Eye (tissue), 1 donor: ENCODE measurements around the gene C2orf66.

Experiments
- DNase-seq: peaks from one replicate; pipeline ENCODE4 v3.0.0-alpha.2; 2015

Gene C2orf66

GRCh38 chr2:196758474-196759377 is 50.4 kb downstream of the C2orf66 start:
- DNase-seq = peak; percentile 35
